CD4-positive, alpha-beta T cell treated with Interleukin-15 for 4 hours (primary cell): ENCODE results near the gene SOX9.
"Not testable (repeated sequence)": the region's sequence is repeated elsewhere in the genome, so short reads cannot be mapped to it uniquely, and the experiment has no call there.

Experiments
- DNase-seq: peaks from one replicate; pipeline ENCODE4 v3.0.0-alpha.2; 2020; ENCODE audit warnings: low spot score

The SOX9 gene

GRCh38 chr17:72126575-72127486, 6.0 kb downstream of the SOX9 start:
- DNase-seq = no peak

- DNase-seq = no peak
These were observed 7.2 kb downstream of the SOX9 start for GRCh38 chr17:72128039-72128438.

- DNase-seq = no peak
These were observed 14.0 kb downstream of the SOX9 start for GRCh38 chr17:72134608-72135394.

GRCh38 chr17:72135546-72136325, 14.9 kb downstream of the SOX9 start:
- no peak for DNase-seq

GRCh38 chr17:72136692-72137091, 15.9 kb downstream of the SOX9 start:
- DNase-seq = no peak

GRCh38 chr17:72137161-72137560, 16.3 kb downstream of the SOX9 start:
- DNase-seq = no peak

GRCh38 chr17:72139212-72139611, 18.4 kb downstream of the SOX9 start:
- DNase-seq = no peak

- no peak for DNase-seq
These were observed 20.5 kb downstream of the SOX9 start for GRCh38 chr17:72141336-72141735.

GRCh38 chr17:72142097-72142496, 21.3 kb downstream of the SOX9 start:
- not testable (repeated sequence) for DNase-seq

GRCh38 chr17:72142614-72143013, 21.8 kb downstream of the SOX9 start:
- no peak for DNase-seq

- DNase-seq = no peak
These were observed 22.4 kb downstream of the SOX9 start for GRCh38 chr17:72143245-72143644.

GRCh38 chr17:72144101-72144500, 23.3 kb downstream of the SOX9 start:
- DNase-seq = no peak

GRCh38 chr17:72145562-72145961, 24.7 kb downstream of the SOX9 start:
- no peak for DNase-seq

GRCh38 chr17:72145962-72146361, 25.1 kb downstream of the SOX9 start:
- DNase-seq = no peak

- DNase-seq = no peak
These were observed 25.6 kb downstream of the SOX9 start for GRCh38 chr17:72146371-72146770.

GRCh38 chr17:72150632-72151460, 30.0 kb downstream of the SOX9 start:
- no peak for DNase-seq

GRCh38 chr17:72151565-72152386, 31.0 kb downstream of the SOX9 start:
- DNase-seq = no peak

GRCh38 chr17:72152387-72152929, 31.6 kb downstream of the SOX9 start:
- no peak for DNase-seq

GRCh38 chr17:72158895-72159885, 38.4 kb downstream of the SOX9 start:
- DNase-seq = no peak
